Peyer's patch (tissue), 4 donors: ENCODE measurements around the gene DSCAML1.

Experiments used
- POLR2A ChIP-seq, 2 donors: fragments of 450-650 bp; IDR thresholded peaks; one replicate each; pipeline ENCODE4 v1.5.1; 2017; ENCODE audit warnings: antibody characterized with exemption in 2 of 2, mild to moderate bottlenecking in 2 of 2, moderate library complexity in 2 of 2
- TF ChIP-seq, protein P1 (sequence below), 6 experiments: fragments of 450-650 bp in 4 of 6; fragments of 200-600 bp in 2 of 6; sonication (generic) in 1 of 6; IDR thresholded peaks; one replicate each; pipeline ENCODE4 v1.5.1; 2017 to 2019; ENCODE audit warnings: antibody characterized with exemption in 6 of 6, mild to moderate bottlenecking in 3 of 6, moderate library complexity in 1 of 6

DNA sequence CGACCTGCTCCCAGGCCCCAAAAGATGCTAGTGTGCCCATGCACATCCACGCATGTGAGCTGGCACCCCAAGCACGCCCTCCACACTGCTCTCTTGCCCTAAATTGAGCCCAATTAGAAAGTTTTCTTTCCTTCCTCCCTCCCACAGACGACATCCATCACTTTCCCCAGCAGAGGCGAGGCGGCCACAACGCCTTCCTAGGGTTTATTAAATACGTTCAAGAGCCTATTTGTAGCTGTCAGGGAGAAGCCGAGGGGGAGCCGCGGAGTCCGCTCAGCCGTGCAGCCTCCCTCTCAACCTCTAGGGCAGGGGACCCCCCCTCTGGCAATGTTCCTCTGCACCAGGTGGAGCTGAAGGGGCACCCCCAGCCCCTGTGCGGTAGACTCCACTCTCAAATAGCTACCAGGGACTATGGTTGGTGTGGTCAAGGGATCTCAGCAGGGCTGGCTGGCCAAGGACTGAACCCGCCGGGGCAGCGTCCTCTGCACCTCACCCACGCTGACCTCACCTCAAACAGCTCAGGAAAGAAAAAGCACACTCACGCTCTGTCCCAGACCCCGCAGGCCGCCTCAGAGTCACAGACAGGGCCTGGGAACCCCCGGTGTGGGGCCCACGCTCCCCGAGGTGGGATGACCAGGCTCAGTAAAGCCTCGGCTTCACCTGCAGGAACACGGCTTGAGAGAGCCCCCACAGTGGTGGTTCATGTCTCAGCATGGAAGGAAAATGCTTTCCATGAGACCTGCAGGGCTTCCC lies 152.4 kb downstream of the DSCAML1 start:
- TF ChIP-seq, protein P1, sequence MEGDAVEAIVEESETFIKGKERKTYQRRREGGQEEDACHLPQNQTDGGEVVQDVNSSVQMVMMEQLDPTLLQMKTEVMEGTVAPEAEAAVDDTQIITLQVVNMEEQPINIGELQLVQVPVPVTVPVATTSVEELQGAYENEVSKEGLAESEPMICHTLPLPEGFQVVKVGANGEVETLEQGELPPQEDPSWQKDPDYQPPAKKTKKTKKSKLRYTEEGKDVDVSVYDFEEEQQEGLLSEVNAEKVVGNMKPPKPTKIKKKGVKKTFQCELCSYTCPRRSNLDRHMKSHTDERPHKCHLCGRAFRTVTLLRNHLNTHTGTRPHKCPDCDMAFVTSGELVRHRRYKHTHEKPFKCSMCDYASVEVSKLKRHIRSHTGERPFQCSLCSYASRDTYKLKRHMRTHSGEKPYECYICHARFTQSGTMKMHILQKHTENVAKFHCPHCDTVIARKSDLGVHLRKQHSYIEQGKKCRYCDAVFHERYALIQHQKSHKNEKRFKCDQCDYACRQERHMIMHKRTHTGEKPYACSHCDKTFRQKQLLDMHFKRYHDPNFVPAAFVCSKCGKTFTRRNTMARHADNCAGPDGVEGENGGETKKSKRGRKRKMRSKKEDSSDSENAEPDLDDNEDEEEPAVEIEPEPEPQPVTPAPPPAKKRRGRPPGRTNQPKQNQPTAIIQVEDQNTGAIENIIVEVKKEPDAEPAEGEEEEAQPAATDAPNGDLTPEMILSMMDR (IDR thresholded peaks at IDR 0.05) = no peak
- TF ChIP-seq POLR2A (IDR thresholded peaks at IDR 0.05) = no peak
